ENCODE measurements around the gene TRIM42.

Gene TRIM42

GRCh38 chr3:140708815-140709214, 31.0 kb downstream of the TRIM42 start:
- H3K27ac ChIP-seq (ENCODE audit: low read depth in 2 of 2, low read length in 2 of 2), result no peak overlapping the region

DNA sequence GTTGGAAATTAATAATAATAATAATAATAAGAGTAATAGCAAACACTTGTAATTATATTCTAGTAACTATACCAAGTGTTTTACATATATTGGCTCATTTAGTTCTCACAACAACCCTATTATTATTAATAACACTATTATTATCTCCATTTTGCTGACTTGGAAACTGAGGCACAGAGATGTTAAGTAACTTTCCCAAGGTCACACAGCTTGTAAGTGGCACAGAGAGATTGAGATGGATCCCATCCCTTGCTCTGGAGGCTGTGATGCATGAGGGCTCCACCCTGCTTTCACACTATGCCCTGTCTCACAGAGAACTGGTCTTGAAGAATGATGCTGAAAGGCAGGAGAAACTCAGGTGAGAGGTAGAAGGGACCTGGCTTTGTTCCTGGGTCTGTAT, 31.9 kb downstream of the TRIM42 start:
- Histone ChIP-seq H3K27ac (ENCODE audit: low read depth in 2 of 2, low read length in 2 of 2) (no peak overlapping the region), H3K36me3 (ENCODE audit: control insufficient read depth in 2 of 2, insufficient read depth in 2 of 2, low read length in 2 of 2) (no peaks in the 10 kb centered on the region), H3K4me3 (ENCODE audit: low read length in 2 of 2) (no peak overlapping the region), H3K9ac (ENCODE audit: low read depth in 1 of 2, low read length in 2 of 2) (no peak overlapping the region), H3K4me1 (ENCODE audit: control insufficient read depth in 2 of 2, insufficient read depth in 2 of 2, low read length in 2 of 2) (no peaks in the 10 kb centered on the region), H3K27me3 (ENCODE audit: control insufficient read depth in 2 of 2, insufficient read depth in 2 of 2, low read length in 2 of 2) (peaks cover 0 to 2% of the 10 kb centered on the region in 2 donors), H3K9me3 (ENCODE audit: control insufficient read depth in 2 of 2, low read length in 2 of 2) (no peaks in the 10 kb centered on the region)

More at GRCh38 chr3:140708815-140709214, 31.0 kb downstream of the TRIM42 start:
- peaks cover 0 to 2% of the 10 kb centered on the region in 2 donors for H3K27me3 ChIP-seq (ENCODE audit: control insufficient read depth in 2 of 2, insufficient read depth in 2 of 2, low read length in 2 of 2)
- no peaks in the 10 kb centered on the region for H3K4me1 ChIP-seq (ENCODE audit: control insufficient read depth in 2 of 2, insufficient read depth in 2 of 2, low read length in 2 of 2)
- H3K9ac ChIP-seq (ENCODE audit: low read depth in 1 of 2, low read length in 2 of 2), result no peak overlapping the region
- H3K36me3 ChIP-seq (ENCODE audit: control insufficient read depth in 2 of 2, insufficient read depth in 2 of 2, low read length in 2 of 2), result no peaks in the 10 kb centered on the region
- no peaks in the 10 kb centered on the region for H3K9me3 ChIP-seq (ENCODE audit: control insufficient read depth in 2 of 2, low read length in 2 of 2)
- H3K4me3 ChIP-seq (ENCODE audit: low read length in 2 of 2), result no peak overlapping the region

GRCh38 chr3:140710711-140711389, 33.0 kb downstream of the TRIM42 start:
- H3K9me3 ChIP-seq (ENCODE audit: control insufficient read depth in 2 of 2, low read length in 2 of 2), result no peaks in the 10 kb centered on the region
- H3K27me3 ChIP-seq (ENCODE audit: control insufficient read depth in 2 of 2, insufficient read depth in 2 of 2, low read length in 2 of 2), result peaks cover 0 to 2% of the 10 kb centered on the region in 2 donors
- H3K4me3 ChIP-seq (ENCODE audit: low read length in 2 of 2), result no peak overlapping the region
- no peaks in the 10 kb centered on the region for H3K36me3 ChIP-seq (ENCODE audit: control insufficient read depth in 2 of 2, insufficient read depth in 2 of 2, low read length in 2 of 2)
- H3K27ac ChIP-seq (ENCODE audit: low read depth in 2 of 2, low read length in 2 of 2), result no peak overlapping the region
- no peak overlapping the region for H3K9ac ChIP-seq (ENCODE audit: low read depth in 1 of 2, low read length in 2 of 2)
- no peaks in the 10 kb centered on the region for H3K4me1 ChIP-seq (ENCODE audit: control insufficient read depth in 2 of 2, insufficient read depth in 2 of 2, low read length in 2 of 2)

DNA sequence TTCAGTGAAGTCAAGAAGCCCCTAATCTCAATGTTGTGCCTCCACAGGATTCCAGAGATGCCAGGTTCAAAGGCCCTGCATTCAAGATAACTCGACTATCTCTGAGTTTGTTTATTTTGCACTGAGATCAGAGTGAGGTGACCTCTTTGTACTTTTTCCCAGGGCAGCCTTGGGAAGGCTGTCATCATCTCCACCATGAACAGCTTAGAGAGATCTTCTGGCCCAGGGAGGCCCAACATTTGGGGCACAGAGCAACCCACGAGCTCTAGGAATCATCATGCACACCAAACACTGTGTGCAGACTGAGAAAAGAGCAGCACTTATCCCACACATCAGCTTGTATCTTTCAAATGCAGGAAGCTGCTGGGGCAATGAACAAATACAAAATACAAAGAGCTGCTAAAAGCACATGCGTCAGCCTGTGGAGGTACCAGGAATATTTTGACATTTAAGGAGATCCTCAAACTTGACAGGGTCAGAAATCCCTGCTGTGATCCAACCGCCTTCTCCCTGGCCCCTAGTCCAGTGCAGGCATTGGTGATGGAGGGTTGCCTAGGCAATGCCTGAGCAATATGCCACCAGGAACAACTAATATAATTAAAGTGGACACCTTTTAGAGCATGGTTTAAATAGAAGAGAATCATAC, 33.6 kb downstream of the TRIM42 start:
- no peak overlapping the region for H3K9ac ChIP-seq (ENCODE audit: low read depth in 1 of 2, low read length in 2 of 2)
- H3K9me3 ChIP-seq (ENCODE audit: control insufficient read depth in 2 of 2, low read length in 2 of 2), result no peaks in the 10 kb centered on the region
- no peak overlapping the region for H3K4me3 ChIP-seq (ENCODE audit: low read length in 2 of 2)
- H3K4me1 ChIP-seq (ENCODE audit: control insufficient read depth in 2 of 2, insufficient read depth in 2 of 2, low read length in 2 of 2), result no peaks in the 10 kb centered on the region
- H3K36me3 ChIP-seq (ENCODE audit: control insufficient read depth in 2 of 2, insufficient read depth in 2 of 2, low read length in 2 of 2), result no peaks in the 10 kb centered on the region
- H3K27me3 ChIP-seq (ENCODE audit: control insufficient read depth in 2 of 2, insufficient read depth in 2 of 2, low read length in 2 of 2), result peaks cover 0 to 2% of the 10 kb centered on the region in 2 donors
- no peak overlapping the region for H3K27ac ChIP-seq (ENCODE audit: low read depth in 2 of 2, low read length in 2 of 2)

- Histone ChIP-seq H3K9ac (ENCODE audit: low read depth in 1 of 2, low read length in 2 of 2) (no peak overlapping the region), H3K4me1 (ENCODE audit: control insufficient read depth in 2 of 2, insufficient read depth in 2 of 2, low read length in 2 of 2) (no peaks in the 10 kb centered on the region), H3K27me3 (ENCODE audit: control insufficient read depth in 2 of 2, insufficient read depth in 2 of 2, low read length in 2 of 2) (peaks cover 0 to 2% of the 10 kb centered on the region in 2 donors), H3K36me3 (ENCODE audit: control insufficient read depth in 2 of 2, insufficient read depth in 2 of 2, low read length in 2 of 2) (no peaks in the 10 kb centered on the region), H3K9me3 (ENCODE audit: control insufficient read depth in 2 of 2, low read length in 2 of 2) (no peaks in the 10 kb centered on the region), H3K27ac (ENCODE audit: low read depth in 2 of 2, low read length in 2 of 2) (no peak overlapping the region), H3K4me3 (ENCODE audit: low read length in 2 of 2) (no peak overlapping the region)
Observed at GRCh38 chr3:140712301-140712700, 34.4 kb downstream of the TRIM42 start.

- Histone ChIP-seq H3K9me3 (ENCODE audit: control insufficient read depth in 2 of 2, low read length in 2 of 2) (no peaks in the 10 kb centered on the region), H3K27me3 (ENCODE audit: control insufficient read depth in 2 of 2, insufficient read depth in 2 of 2, low read length in 2 of 2) (no peaks in the 10 kb centered on the region), H3K9ac (ENCODE audit: low read depth in 1 of 2, low read length in 2 of 2) (no peak overlapping the region), H3K4me3 (ENCODE audit: low read length in 2 of 2) (no peak overlapping the region), H3K4me1 (ENCODE audit: control insufficient read depth in 2 of 2, insufficient read depth in 2 of 2, low read length in 2 of 2) (no peaks in the 10 kb centered on the region), H3K27ac (ENCODE audit: low read depth in 2 of 2, low read length in 2 of 2) (no peak overlapping the region), H3K36me3 (ENCODE audit: control insufficient read depth in 2 of 2, insufficient read depth in 2 of 2, low read length in 2 of 2) (no peaks in the 10 kb centered on the region)
Observed at GRCh38 chr3:140715035-140715434, 37.2 kb downstream of the TRIM42 start.

DNA sequence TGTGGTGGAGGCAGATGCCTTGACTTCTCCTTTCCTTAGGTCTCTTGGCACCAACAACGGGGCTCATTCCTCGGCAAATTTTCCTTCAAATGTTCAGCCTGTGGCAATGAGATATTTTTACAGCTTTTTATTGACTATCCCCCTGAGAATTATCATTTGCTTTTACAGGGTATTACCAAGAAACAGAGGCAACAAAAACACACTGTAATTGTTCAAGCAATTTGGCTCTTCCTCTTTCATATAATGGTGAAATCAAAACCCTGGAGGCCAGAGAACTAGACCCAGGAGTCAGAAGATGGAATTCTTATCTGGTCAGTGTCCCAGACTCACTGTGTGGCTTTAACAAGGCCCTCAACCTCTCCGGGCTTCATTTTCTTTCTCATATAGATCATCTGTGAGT, 40.1 kb downstream of the TRIM42 start:
- H3K27me3 ChIP-seq (ENCODE audit: control insufficient read depth in 2 of 2, insufficient read depth in 2 of 2, low read length in 2 of 2), result no peaks in the 10 kb centered on the region
- H3K9me3 ChIP-seq (ENCODE audit: control insufficient read depth in 2 of 2, low read length in 2 of 2), result no peaks in the 10 kb centered on the region
- no peak overlapping the region for H3K27ac ChIP-seq (ENCODE audit: low read depth in 2 of 2, low read length in 2 of 2)
- no peaks in the 10 kb centered on the region for H3K36me3 ChIP-seq (ENCODE audit: control insufficient read depth in 2 of 2, insufficient read depth in 2 of 2, low read length in 2 of 2)
- H3K4me1 ChIP-seq (ENCODE audit: control insufficient read depth in 2 of 2, insufficient read depth in 2 of 2, low read length in 2 of 2), result no peaks in the 10 kb centered on the region
- no peak overlapping the region for H3K4me3 ChIP-seq (ENCODE audit: low read length in 2 of 2)
- H3K9ac ChIP-seq (ENCODE audit: low read depth in 1 of 2, low read length in 2 of 2), result no peak overlapping the region

GRCh38 chr3:140719841-140720614, 42.2 kb downstream of the TRIM42 start:
- no peaks in the 10 kb centered on the region for H3K4me1 ChIP-seq (ENCODE audit: control insufficient read depth in 2 of 2, insufficient read depth in 2 of 2, low read length in 2 of 2)
- no peaks in the 10 kb centered on the region for H3K27me3 ChIP-seq (ENCODE audit: control insufficient read depth in 2 of 2, insufficient read depth in 2 of 2, low read length in 2 of 2)
- H3K9me3 ChIP-seq (ENCODE audit: control insufficient read depth in 2 of 2, low read length in 2 of 2), result no peaks in the 10 kb centered on the region
- H3K9ac ChIP-seq (ENCODE audit: low read depth in 1 of 2, low read length in 2 of 2), result no peak overlapping the region
- H3K36me3 ChIP-seq (ENCODE audit: control insufficient read depth in 2 of 2, insufficient read depth in 2 of 2, low read length in 2 of 2), result no peaks in the 10 kb centered on the region
- H3K27ac ChIP-seq (ENCODE audit: low read depth in 2 of 2, low read length in 2 of 2), result no peak overlapping the region
- H3K4me3 ChIP-seq (ENCODE audit: low read length in 2 of 2), result no peak overlapping the region

DNA sequence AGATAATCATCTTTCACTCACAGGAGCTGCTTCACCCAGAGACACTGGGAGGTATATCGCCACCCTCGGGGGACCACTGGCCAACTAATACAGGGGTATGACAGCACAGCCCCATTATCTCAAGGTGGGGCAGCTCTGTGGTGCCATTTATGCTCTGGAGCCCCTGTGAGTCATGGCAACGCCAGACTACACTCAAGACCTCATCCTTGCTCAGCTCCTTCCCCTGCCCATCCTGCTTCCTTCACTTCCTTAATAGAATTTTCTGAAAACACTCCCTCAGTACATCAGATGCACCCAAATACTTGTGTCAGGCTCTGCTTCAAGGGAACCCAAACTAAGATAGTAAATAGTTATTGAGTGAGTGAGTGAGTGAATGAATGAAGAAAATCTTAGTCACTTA, 45.7 kb downstream of the TRIM42 start:
- Histone ChIP-seq H3K4me1 (ENCODE audit: control insufficient read depth in 2 of 2, insufficient read depth in 2 of 2, low read length in 2 of 2) (no peaks in the 10 kb centered on the region), H3K9me3 (ENCODE audit: control insufficient read depth in 2 of 2, low read length in 2 of 2) (no peaks in the 10 kb centered on the region), H3K36me3 (ENCODE audit: control insufficient read depth in 2 of 2, insufficient read depth in 2 of 2, low read length in 2 of 2) (no peaks in the 10 kb centered on the region), H3K27me3 (ENCODE audit: control insufficient read depth in 2 of 2, insufficient read depth in 2 of 2, low read length in 2 of 2) (no peaks in the 10 kb centered on the region), H3K9ac (ENCODE audit: low read depth in 1 of 2, low read length in 2 of 2) (no peak overlapping the region), H3K27ac (ENCODE audit: low read depth in 2 of 2, low read length in 2 of 2) (no peak overlapping the region), H3K4me3 (ENCODE audit: low read length in 2 of 2) (no peak overlapping the region)
